Upper lobe of left lung (tissue), 4 donors: Measurements from ENCODE around the gene HJV.

Experiments
- CTCF ChIP-seq, 6 experiments: fragments of 450-650 bp in 4 of 6; fragments of 200-600 bp in 2 of 6; sonication (generic) in 2 of 6; IDR thresholded peaks; one replicate each; pipeline ENCODE4 v1.5.1; 2016 to 2019; ENCODE audit warnings: antibody characterized with exemption in 6 of 6
- EP300 ChIP-seq, 4 donors: sonication (generic); formaldehyde crosslinking; IDR thresholded peaks; one replicate each; pipeline ENCODE4 v1.5.1; 2017; ENCODE audit warnings: antibody characterized with exemption in 4 of 4, control low read depth in 2 of 4
- POLR2A ChIP-seq, 4 donors: fragments of 450-650 bp; IDR thresholded peaks; one replicate each; pipeline ENCODE4 v1.5.1; 2016 to 2017; ENCODE audit warnings: antibody characterized with exemption in 4 of 4, mild to moderate bottlenecking in 2 of 4
- POLR2AphosphoS5 ChIP-seq, 2 donors: sonication (generic); formaldehyde crosslinking; IDR thresholded peaks; one replicate each; pipeline ENCODE4 v1.5.1; 2017; ENCODE audit warnings: antibody characterized with exemption in 2 of 2

- TF ChIP-seq POLR2AphosphoS5 (IDR thresholded peaks at IDR 0.05) (no peak), CTCF (IDR thresholded peaks at IDR 0.05) (no peak), EP300 (IDR thresholded peaks at IDR 0.05) (no peak), POLR2A (IDR thresholded peaks at IDR 0.05) (no peak)
These were observed 37.3 kb downstream of the HJV start for GRCh38 chr1:145983960-145984830.
